Activated naive CD4-positive, alpha-beta T cell treated with anti-CD3 and anti-CD28 coated beads for 36 hours (primary cell): ENCODE data around the gene D2HGDH. TPM values are rescaled to one million over a fixed set of nuclear protein-coding genes. Genes with fewer than 3 reads are reported as not detected.
"Not testable (repeated sequence)": the region's sequence is repeated elsewhere in the genome, so short reads cannot be mapped to it uniquely, and the experiment has no call there.

ENCODE experiments used
- CTCF ChIA-PET: fragments of 350-600 bp; sonication (Branson Sonifier 250); formaldehyde crosslinking; loops from one replicate; lab custom pipeline; 2021; ENCODE audit warnings: antibody characterized with exemption; lab: Charles Lee
- DNase-seq: peaks from one replicate; pipeline ENCODE4 v3.0.0-alpha.2; 2020
- H3K27ac Mint-ChIP-seq: one replicate; pipeline ENCODE4 v1.8.0; 2021; ENCODE audit warnings: mild to moderate bottlenecking, mixed read lengths
- H3K27me3 Mint-ChIP-seq: one replicate; pipeline ENCODE4 v1.8.0; 2021; ENCODE audit warnings: low read depth, mixed read lengths
- H3K36me3 Mint-ChIP-seq: one replicate; pipeline ENCODE4 v1.8.0; 2021; ENCODE audit warnings: low read depth, mixed read lengths
- H3K4me1 Mint-ChIP-seq: one replicate; pipeline ENCODE4 v1.8.0; 2021; ENCODE audit warnings: low read depth, mixed read lengths
- H3K4me3 Mint-ChIP-seq: one replicate; pipeline ENCODE4 v1.8.0; 2021; ENCODE audit warnings: mild to moderate bottlenecking, moderate library complexity, mixed read lengths
- H3K9me3 Mint-ChIP-seq: one replicate; pipeline ENCODE4 v1.8.0; 2021; ENCODE audit warnings: mixed read lengths
- intact Hi-C: fragments of 100-400 bp; cut with micrococcal nuclease; formaldehyde crosslinking; loops from one replicate; pipeline ENCODE4 v1.15.1; 2023
- total RNA-seq, 2 experiments: library from RNA; stranded (reverse); gene quantifications; one replicate each; pipeline ENCODE4 v1.2.3, GENCODE V29; 2021

The D2HGDH gene
- total RNA-seq, 2 experiments from 2014 or later, result 19.4 to 23.1 TPM

DNA sequence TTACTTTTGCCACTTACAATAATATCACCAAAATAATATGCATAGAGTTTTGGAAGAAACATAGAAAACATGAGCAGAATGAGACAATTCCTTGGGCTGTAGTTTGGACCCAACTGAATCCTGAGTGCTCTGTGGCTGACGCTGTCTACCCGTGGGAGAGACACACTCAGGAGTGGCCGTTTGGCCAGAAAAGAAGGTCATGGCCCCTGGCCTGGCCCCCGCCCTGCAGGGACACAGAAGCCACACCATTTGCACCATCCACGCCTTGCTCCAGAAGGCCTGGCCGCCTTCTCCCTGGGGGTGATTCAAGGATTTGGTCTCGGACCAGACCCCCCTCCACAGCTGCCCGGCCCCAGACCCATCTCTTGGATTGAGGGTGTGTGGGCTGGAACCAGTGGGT lies 6.4 kb upstream of the D2HGDH start:
- intact Hi-C loops, result no loop called here
- Mint-ChIP-seq H3K4me1 (peaks cover 28% of the 10 kb centered on the region), H3K9me3 (peaks cover 2% of the 10 kb centered on the region), H3K27me3 (no peaks in the 10 kb centered on the region), H3K27ac (no peak overlapping the region), H3K36me3 (peaks cover 21% of the 10 kb centered on the region), H3K4me3 (no peak overlapping the region)
- CTCF ChIA-PET, result no interaction called here
- DNase-seq, result no peak

DNA sequence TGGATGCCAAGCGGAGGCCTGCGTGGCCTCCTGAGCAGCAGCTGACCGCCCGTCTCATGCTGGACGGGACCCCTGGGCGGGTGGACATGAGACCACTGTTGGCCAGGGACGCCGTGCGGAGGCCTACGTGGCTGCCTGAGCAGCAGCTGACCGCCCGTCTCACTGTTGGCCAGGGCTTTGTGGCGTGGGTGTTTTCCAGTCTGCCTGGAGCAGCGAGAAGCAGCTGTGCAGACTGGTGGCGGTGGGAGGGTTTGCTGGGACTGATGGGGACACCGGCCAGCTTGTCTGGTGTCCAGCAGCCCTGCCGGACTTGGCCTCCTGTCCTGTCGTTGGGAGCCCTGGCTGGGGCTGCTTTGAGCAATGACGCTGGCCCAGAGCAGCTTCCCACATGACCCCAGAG lies 5.8 kb upstream of the D2HGDH start:
- DNase-seq, result no peak
- Mint-ChIP-seq H3K4me1 (peaks cover 30% of the 10 kb centered on the region), H3K9me3 (no peaks in the 10 kb centered on the region), H3K27me3 (no peaks in the 10 kb centered on the region), H3K4me3 (no peak overlapping the region), H3K36me3 (peaks cover 15% of the 10 kb centered on the region), H3K27ac (no peak overlapping the region)
- intact Hi-C loops, result no loop called here
- CTCF ChIA-PET, result no interaction called here

DNA sequence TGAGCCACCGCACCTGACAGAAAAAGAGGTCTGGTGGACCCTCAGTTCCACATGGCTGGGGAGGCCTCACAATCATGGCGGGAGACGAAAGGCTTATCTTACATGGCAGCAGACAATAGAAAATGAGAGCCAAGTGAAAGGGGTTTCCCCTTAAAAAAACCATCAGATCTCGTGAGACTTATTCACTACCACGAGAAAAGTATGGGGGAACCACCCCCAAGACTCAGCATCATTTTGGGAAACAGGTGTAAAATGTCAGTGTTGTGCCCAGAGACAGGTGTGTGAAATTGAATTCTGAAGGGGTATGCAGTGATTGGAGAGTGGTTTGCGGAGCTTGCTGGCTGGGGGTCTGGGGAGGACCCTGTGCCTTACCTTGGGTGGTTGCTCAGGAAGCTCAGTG lies 4.6 kb upstream of the D2HGDH start:
- H3K4me1 Mint-ChIP-seq, result peaks cover 32% of the 10 kb centered on the region
- H3K27me3 Mint-ChIP-seq, result no peaks in the 10 kb centered on the region
- CTCF ChIA-PET, result interaction anchor here (0.5 to 1.6 kb wide), 3 partner anchors 26 to 148 kb away, joined by 3 to 4 read pairs (median 3); partner anchors contain the start of gene DTYMK
- peak; percentile 55 for DNase-seq
- no peaks in the 10 kb centered on the region for H3K9me3 Mint-ChIP-seq
- intact Hi-C loops, result loop anchor here (1.0 to 5.0 kb wide), 5 partner anchors 29 to 237 kb away; partner anchors contain the start of gene STK25
- peaks cover 7% of the 10 kb centered on the region for H3K36me3 Mint-ChIP-seq
- H3K27ac Mint-ChIP-seq, result peak overlapping the region; percentile 85
- H3K4me3 Mint-ChIP-seq, result no peak overlapping the region

GRCh38 chr2:241730671-241731293 lies 3.6 kb upstream of the D2HGDH start:
- H3K4me1 Mint-ChIP-seq, result peaks cover 35% of the 10 kb centered on the region
- no peaks in the 10 kb centered on the region for H3K27me3 Mint-ChIP-seq
- CTCF ChIA-PET, result interaction anchor here (0.5 to 1.6 kb wide), 6 partner anchors 25 to 879 kb away, joined by 3 to 4 read pairs (median 3); partner anchors contain the start of gene DTYMK
- intact Hi-C loops, result loop anchor here (1.0 to 5.0 kb wide), 5 partner anchors 29 to 237 kb away; partner anchors contain the start of gene STK25
- H3K27ac Mint-ChIP-seq, result peak overlapping the region; percentile 85
- H3K36me3 Mint-ChIP-seq, result peaks cover 5% of the 10 kb centered on the region
- H3K9me3 Mint-ChIP-seq, result no peaks in the 10 kb centered on the region
- DNase-seq, result peak; percentile 68
- no peak overlapping the region for H3K4me3 Mint-ChIP-seq

DNA sequence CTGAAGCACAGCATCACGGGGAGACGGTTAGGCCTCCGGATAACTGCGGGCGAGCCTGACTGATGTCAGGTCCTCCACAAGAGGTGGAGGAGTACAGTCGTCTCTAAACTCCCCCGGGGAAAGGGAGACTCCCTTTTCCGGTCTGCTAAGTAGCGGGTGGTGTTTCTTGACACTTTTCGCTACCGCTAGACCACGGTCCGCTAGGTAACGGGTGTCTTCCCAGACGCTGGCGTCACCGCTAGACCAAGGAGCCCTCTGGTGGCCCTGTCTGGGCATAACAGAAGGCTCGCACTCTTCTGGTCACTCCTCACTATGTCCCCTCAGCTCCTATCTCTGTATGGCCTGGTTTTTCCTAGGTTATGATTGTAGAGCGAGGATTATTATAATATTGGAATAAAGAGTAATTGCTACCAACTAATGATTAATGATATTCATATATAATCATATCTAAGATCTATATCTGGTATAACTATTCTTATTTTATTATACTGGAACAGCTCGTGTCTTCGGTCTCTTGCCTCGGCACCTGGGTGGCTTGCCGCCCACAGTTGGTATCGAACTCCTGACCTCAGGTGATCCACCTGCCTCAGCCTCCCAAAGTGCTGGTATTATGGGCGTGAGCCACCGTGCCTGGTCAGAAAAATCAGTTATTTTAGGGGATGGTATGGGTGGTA lies 1.8 kb upstream of the D2HGDH start:
- CTCF ChIA-PET, result interaction anchor here (1.5 to 2.6 kb wide), 2 partner anchors 30 to 146 kb away, joined by 11 to 17 read pairs; partner anchors contain the start of gene ING5
- H3K4me1 Mint-ChIP-seq, result peaks cover 42% of the 10 kb centered on the region
- not testable (repeated sequence) for H3K27me3 Mint-ChIP-seq

GRCh38 chr2:241733391-241734207 lies 831 bp upstream of the D2HGDH start:
- peak overlapping the region; percentile 53 for H3K4me3 Mint-ChIP-seq
- intact Hi-C loops, result loop anchor here (1.0 to 5.0 kb wide), 6 partner anchors 31 to 234 kb away; partner anchors contain the start of genes ATG4B, ING5, STK25 and THAP4
- H3K27ac Mint-ChIP-seq, result no peak overlapping the region
- CTCF ChIA-PET, result interaction anchor here (0.6 to 2.6 kb wide), 7 partner anchors 31 to 873 kb away, joined by 3 to 17 read pairs (median 4); partner anchors contain the start of gene ING5
- no peak for DNase-seq
- peaks cover 6% of the 10 kb centered on the region for H3K36me3 Mint-ChIP-seq
- H3K9me3 Mint-ChIP-seq, result no peaks in the 10 kb centered on the region
- H3K27me3 Mint-ChIP-seq, result no peaks in the 10 kb centered on the region
- H3K4me1 Mint-ChIP-seq, result peaks cover 46% of the 10 kb centered on the region

More for the DNA sequence above, 1.8 kb upstream of the D2HGDH start:
- intact Hi-C loops, result loop anchor here (2.0 to 5.0 kb wide), 3 partner anchors 112 to 235 kb away; partner anchors contain the start of gene STK25
- peak; percentile 75 for DNase-seq
- H3K36me3 Mint-ChIP-seq, H3K9me3 Mint-ChIP-seq, H3K4me3 Mint-ChIP-seq, H3K27ac Mint-ChIP-seq: not testable (repeated sequence)

DNA sequence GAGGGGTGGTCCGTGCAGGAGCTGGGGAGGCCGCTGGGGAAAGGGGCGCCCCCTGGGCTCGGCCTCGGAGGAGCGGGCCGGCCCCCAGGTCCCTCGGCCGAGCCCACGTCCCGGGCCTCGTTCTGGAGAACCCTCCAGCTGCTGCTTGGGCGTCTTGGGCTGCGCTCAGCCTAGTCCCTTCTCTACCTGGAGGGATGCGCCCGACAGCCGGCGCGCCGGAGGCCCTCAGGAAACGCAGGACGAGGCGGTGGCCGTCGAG lies 293 bp upstream of the D2HGDH start:
- Mint-ChIP-seq H3K4me3 (peak overlapping the region; percentile 69), H3K27me3 (no peaks in the 10 kb centered on the region), H3K9me3 (no peaks in the 10 kb centered on the region), H3K27ac (no peak overlapping the region), H3K4me1 (peaks cover 49% of the 10 kb centered on the region), H3K36me3 (peaks cover 6% of the 10 kb centered on the region)
- intact Hi-C loops, result loop anchor here (1.0 to 5.0 kb wide), 5 partner anchors 32 to 233 kb away; partner anchors contain the start of genes ATG4B, ING5, STK25 and THAP4
- CTCF ChIA-PET, result interaction anchor here (0.6 to 2.6 kb wide), 8 partner anchors 32 to 874 kb away, joined by 3 to 17 read pairs (median 4); partner anchors contain the start of genes ING5 and RTP5
- DNase-seq, result no peak

DNA sequence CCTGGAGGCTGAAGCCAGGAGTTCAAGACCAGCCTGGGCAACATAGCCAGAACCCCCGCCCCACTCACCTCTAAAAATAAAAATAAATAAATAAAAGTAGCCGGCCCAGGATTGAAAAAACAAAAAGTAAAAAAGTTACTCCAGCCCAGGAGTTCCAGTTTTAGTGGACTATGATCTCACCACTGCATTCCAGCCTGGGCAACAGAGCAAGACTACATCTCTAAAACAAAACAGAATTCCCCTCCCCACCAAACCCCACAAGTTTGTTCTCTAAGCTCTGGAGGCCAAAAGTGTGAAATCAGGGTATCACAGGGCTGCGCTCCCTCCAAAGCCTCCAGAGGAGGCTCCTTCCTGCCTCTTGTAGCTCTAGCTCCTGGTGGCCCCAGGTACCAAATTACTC lies 1.7 kb downstream of the D2HGDH start:
- Mint-ChIP-seq H3K27ac (no peak overlapping the region), H3K36me3 (peaks cover 8% of the 10 kb centered on the region), H3K4me1 (peaks cover 50% of the 10 kb centered on the region), H3K27me3 (no peaks in the 10 kb centered on the region), H3K9me3 (no peaks in the 10 kb centered on the region), H3K4me3 (peak overlapping the region; percentile 78)
- intact Hi-C loops, result no loop called here
- DNase-seq, result no peak
- CTCF ChIA-PET, result interaction anchor here (0.9 kb wide), 1 partner anchor 142 kb away, joined by 3 read pairs; no protein-coding TSS in a partner anchor

- H3K27me3 Mint-ChIP-seq, result no peaks in the 10 kb centered on the region
- H3K27ac Mint-ChIP-seq, result no peak overlapping the region
- DNase-seq, result no peak
- no peaks in the 10 kb centered on the region for H3K9me3 Mint-ChIP-seq
- intact Hi-C loops, result no loop called here
- peaks cover 43% of the 10 kb centered on the region for H3K4me1 Mint-ChIP-seq
- CTCF ChIA-PET, result interaction anchor here (0.7 kb wide), 1 partner anchor 14 kb away, joined by 3 read pairs; no protein-coding TSS in a partner anchor
- H3K4me3 Mint-ChIP-seq, result no peak overlapping the region
- H3K36me3 Mint-ChIP-seq, result peaks cover 9% of the 10 kb centered on the region
These were observed 3.7 kb downstream of the D2HGDH start for GRCh38 chr2:241738040-241738686.

DNA sequence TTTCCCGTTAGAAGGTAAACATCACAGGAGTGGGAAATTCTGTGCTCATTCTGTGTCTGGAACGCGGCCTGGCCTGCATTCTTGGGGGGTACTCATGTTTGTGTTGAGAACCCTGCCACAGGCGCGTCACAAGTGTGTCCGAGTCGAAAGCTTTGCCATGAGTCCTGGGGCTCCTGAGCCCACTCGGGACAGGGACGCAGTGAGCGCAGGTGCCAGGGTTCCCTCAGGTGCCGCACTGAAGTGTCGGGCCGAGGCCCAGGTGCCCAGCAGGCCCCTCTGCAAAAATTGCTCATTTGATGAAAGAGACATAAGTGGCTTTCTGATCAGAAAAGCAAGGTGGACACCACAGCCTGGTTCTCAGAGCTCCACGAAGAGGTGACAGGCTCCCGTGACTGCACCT lies 4.7 kb downstream of the D2HGDH start:
- H3K4me1 Mint-ChIP-seq, result peaks cover 39% of the 10 kb centered on the region
- no peaks in the 10 kb centered on the region for H3K9me3 Mint-ChIP-seq
- DNase-seq, result no peak
- H3K36me3 Mint-ChIP-seq, result peaks cover 9% of the 10 kb centered on the region
- intact Hi-C loops, result no loop called here
- H3K27me3 Mint-ChIP-seq, result no peaks in the 10 kb centered on the region
- CTCF ChIA-PET, result interaction anchor here (0.6 to 2.6 kb wide), 2 partner anchors 38 to 139 kb away, joined by 3 to 8 read pairs; no protein-coding TSS in a partner anchor
- H3K4me3 Mint-ChIP-seq, result no peak overlapping the region
- H3K27ac Mint-ChIP-seq, result no peak overlapping the region

GRCh38 chr2:241739651-241740050 lies 5.2 kb downstream of the D2HGDH start:
- H3K27me3 Mint-ChIP-seq, result no peaks in the 10 kb centered on the region
- H3K4me1 Mint-ChIP-seq, result peaks cover 39% of the 10 kb centered on the region
- H3K9me3 Mint-ChIP-seq, result no peaks in the 10 kb centered on the region
- H3K27ac Mint-ChIP-seq, result no peak overlapping the region
- CTCF ChIA-PET, result interaction anchor here (0.6 to 2.6 kb wide), 2 partner anchors 39 to 139 kb away, joined by 3 to 8 read pairs; no protein-coding TSS in a partner anchor
- no peak overlapping the region for H3K4me3 Mint-ChIP-seq
- DNase-seq, result peak; percentile 71
- peaks cover 9% of the 10 kb centered on the region for H3K36me3 Mint-ChIP-seq
- intact Hi-C loops, result no loop called here
